Measurements from ENCODE around the gene EPN3. TPM values are rescaled to one million over a fixed set of nuclear protein-coding genes. Genes with fewer than 3 reads are reported as not detected.

The EPN3 gene
- total RNA-seq, 1 experiment from 2014 or later: 0.09 TPM

GRCh38 chr17:50505591-50506130 is 26.9 kb upstream of the EPN3 start:
- CTCF ChIA-PET: interaction anchor here (0.8 kb wide), 1 partner anchor 16 kb away, joined by 3 read pairs; no protein-coding TSS in a partner anchor
- BruUV-seq (replicated peaks): no TSS peak
- Histone ChIP-seq H3K4me1 (ENCODE audit: insufficient read depth, low read length, poor library complexity, severe bottlenecking) (peaks cover 6% of the 10 kb centered on the region), H3K4me3 (ENCODE audit: low read depth, low read length, poor library complexity, severe bottlenecking) (no peak overlapping the region), H3K9me3 (ENCODE audit: low read depth, low read length, poor library complexity, severe bottlenecking) (no peaks in the 10 kb centered on the region), H3K27ac (ENCODE audit: low read depth, low read length, poor library complexity, severe bottlenecking) (no peak overlapping the region), H3K36me3 (ENCODE audit: insufficient read depth, low read length, poor library complexity, severe bottlenecking) (no peaks in the 10 kb centered on the region), H3K27me3 (replicated peaks; ENCODE audit: insufficient read depth, low read depth, low read length, poor library complexity) (no peaks in the 10 kb centered on the region)
- TF ChIP-seq EZH2 (IDR thresholded peaks at IDR 0.05; ENCODE audit: borderline replicate concordance, low read depth, low read length, poor library complexity, severe bottlenecking): no peak
- TF ChIP-seq, protein P1, sequence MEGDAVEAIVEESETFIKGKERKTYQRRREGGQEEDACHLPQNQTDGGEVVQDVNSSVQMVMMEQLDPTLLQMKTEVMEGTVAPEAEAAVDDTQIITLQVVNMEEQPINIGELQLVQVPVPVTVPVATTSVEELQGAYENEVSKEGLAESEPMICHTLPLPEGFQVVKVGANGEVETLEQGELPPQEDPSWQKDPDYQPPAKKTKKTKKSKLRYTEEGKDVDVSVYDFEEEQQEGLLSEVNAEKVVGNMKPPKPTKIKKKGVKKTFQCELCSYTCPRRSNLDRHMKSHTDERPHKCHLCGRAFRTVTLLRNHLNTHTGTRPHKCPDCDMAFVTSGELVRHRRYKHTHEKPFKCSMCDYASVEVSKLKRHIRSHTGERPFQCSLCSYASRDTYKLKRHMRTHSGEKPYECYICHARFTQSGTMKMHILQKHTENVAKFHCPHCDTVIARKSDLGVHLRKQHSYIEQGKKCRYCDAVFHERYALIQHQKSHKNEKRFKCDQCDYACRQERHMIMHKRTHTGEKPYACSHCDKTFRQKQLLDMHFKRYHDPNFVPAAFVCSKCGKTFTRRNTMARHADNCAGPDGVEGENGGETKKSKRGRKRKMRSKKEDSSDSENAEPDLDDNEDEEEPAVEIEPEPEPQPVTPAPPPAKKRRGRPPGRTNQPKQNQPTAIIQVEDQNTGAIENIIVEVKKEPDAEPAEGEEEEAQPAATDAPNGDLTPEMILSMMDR (conservative IDR thresholded peaks at IDR 0.05; ENCODE audit: low read depth, low read length): no peak
- intact Hi-C loops (cut with micrococcal nuclease; ENCODE audit: unreplicated experiment): no loop called here
- no peak for DNase-seq (ENCODE audit: low spot score)
- POLR2A ChIA-PET (ENCODE audit: low non-redundant PET): no interaction called here

- no TSS peak for BruUV-seq (replicated peaks)
- CTCF ChIA-PET: no interaction called here
- Histone ChIP-seq H3K27ac (ENCODE audit: low read depth, low read length, poor library complexity, severe bottlenecking) (no peak overlapping the region), H3K4me3 (ENCODE audit: low read depth, low read length, poor library complexity, severe bottlenecking) (no peak overlapping the region), H3K4me1 (ENCODE audit: insufficient read depth, low read length, poor library complexity, severe bottlenecking) (peaks cover 6% of the 10 kb centered on the region), H3K36me3 (ENCODE audit: insufficient read depth, low read length, poor library complexity, severe bottlenecking) (no peaks in the 10 kb centered on the region), H3K9me3 (ENCODE audit: low read depth, low read length, poor library complexity, severe bottlenecking) (no peaks in the 10 kb centered on the region), H3K27me3 (replicated peaks; ENCODE audit: insufficient read depth, low read depth, low read length, poor library complexity) (no peaks in the 10 kb centered on the region)
- POLR2A ChIA-PET (ENCODE audit: low non-redundant PET): no interaction called here
- TF ChIP-seq EZH2 (IDR thresholded peaks at IDR 0.05; ENCODE audit: borderline replicate concordance, low read depth, low read length, poor library complexity, severe bottlenecking): no peak
- TF ChIP-seq, protein P1 (conservative IDR thresholded peaks at IDR 0.05; ENCODE audit: low read depth, low read length): no peak
- intact Hi-C loops (cut with micrococcal nuclease; ENCODE audit: unreplicated experiment): no loop called here
- DNase-seq (ENCODE audit: low spot score): no peak
Measured at GRCh38 chr17:50506298-50506697, 26.2 kb upstream of the EPN3 start.

DNA sequence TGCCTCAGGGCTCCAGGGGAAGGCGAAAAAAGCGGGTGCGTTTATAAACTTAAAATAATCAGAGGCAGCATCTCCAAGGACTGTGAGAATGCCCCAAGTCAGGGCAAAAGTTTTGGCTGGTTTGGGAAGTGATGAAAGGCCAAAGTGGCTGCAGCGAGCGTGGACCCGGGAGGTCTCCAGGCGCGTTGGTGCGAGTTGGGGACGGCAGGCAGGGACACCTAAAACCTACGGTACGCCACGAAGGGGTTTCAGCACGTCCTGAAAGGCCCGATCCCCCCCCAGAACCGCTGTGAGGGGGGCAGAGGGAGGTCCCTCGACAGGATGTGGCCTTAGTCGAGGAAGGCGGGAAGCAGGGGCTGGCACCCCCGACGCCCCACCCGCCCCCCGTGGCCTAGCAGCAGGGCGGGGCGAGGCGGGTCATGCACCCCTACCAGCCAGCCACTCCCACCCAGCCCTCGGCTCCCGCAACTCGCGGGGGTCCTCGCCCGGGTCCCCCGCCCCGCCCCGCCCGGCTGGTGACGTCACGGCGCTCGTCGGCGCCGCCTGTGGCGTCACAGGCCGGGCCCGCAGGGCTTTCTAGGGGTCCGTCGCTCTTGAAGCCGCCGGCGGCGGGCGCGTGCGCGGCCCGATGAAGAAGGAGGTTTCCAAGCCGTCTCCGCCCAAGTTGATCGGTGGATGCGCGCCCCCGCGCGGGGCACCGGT is 24.5 kb upstream of the EPN3 start, which contains the start of gene MYCBPAP:
MYCBPAP (plus strand) TSS at position 569 of the 702 bp plus-strand sequence. CDS start 236 bp downstream, outside the sequence.
- peak; percentile 79 for DNase-seq (ENCODE audit: low spot score)
- TF ChIP-seq EZH2 (IDR thresholded peaks at IDR 0.05; ENCODE audit: borderline replicate concordance, low read depth, low read length, poor library complexity, severe bottlenecking): no peak
- TF ChIP-seq, protein P1 (conservative IDR thresholded peaks at IDR 0.05; ENCODE audit: low read depth, low read length): peak; percentile 34
- BruUV-seq (replicated peaks): no TSS peak
- Histone ChIP-seq H3K36me3 (ENCODE audit: insufficient read depth, low read length, poor library complexity, severe bottlenecking) (no peaks in the 10 kb centered on the region), H3K4me1 (ENCODE audit: insufficient read depth, low read length, poor library complexity, severe bottlenecking) (peaks cover 6% of the 10 kb centered on the region), H3K27ac (ENCODE audit: low read depth, low read length, poor library complexity, severe bottlenecking) (no peak within 1 kb of the TSS), H3K9me3 (ENCODE audit: low read depth, low read length, poor library complexity, severe bottlenecking) (no peaks in the 10 kb centered on the region), H3K27me3 (replicated peaks; ENCODE audit: insufficient read depth, low read depth, low read length, poor library complexity) (no peaks in the 10 kb centered on the region), H3K4me3 (ENCODE audit: low read depth, low read length, poor library complexity, severe bottlenecking) (peak within 1 kb of the TSS; percentile 48)
- CTCF ChIA-PET: no interaction called here
- POLR2A ChIA-PET (ENCODE audit: low non-redundant PET): no interaction called here
- intact Hi-C loops (cut with micrococcal nuclease; ENCODE audit: unreplicated experiment): no loop called here

All from A673 (cell line).